Measurements from ENCODE around the gene SCN4A. TPM values are rescaled to one million over a fixed set of nuclear protein-coding genes. Genes with fewer than 3 reads are reported as not detected.
A peak's percentile ranks its signal among the peaks of the same experiment; 100 is the strongest.

SCN4A gene
- total RNA-seq, 1 donor from 2014 or later = 0.14 TPM

DNA sequence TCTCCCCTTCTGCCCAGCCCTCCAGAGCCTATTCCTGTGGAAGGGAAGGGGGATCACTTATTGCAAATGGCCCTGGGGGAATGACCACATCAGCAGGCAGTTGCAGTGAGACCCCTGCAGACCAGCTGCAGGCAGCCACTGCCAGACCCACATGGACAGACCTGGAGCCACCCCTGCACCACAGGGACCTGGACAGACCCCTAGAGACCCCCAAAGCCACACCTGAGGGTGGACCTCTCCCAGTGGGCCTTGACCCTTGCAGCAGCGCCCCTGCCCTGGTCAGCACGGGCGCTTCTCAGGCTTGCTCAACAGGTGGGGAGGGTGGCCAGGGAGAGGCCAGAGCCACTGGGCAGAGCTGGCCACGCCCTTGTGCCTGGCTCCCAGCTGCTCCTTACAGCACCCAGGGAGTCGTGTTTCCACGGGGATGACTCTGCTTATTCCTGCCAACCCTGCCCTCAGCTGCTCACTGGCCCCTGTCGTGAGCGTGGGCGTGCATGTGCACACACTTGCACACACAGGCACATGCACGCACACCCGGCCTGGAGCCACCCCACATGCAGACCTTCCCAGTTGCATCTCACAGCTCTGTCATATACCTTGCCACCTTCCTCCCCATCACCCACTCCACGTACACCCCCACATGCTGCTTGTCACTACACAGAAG lies 1.3 kb upstream of the SCN4A start:
- no peak for DNase-seq (ENCODE audit: low spot score)
- intact Hi-C loops (cut with micrococcal nuclease) = no loop called here
- H3K27me3 Mint-ChIP-seq (ENCODE audit: low read depth) = no peaks in the 10 kb centered on the region
- H3K4me3 Mint-ChIP-seq (ENCODE audit: low read depth) = no peak overlapping the region
- no peaks in the 10 kb centered on the region for H3K9me3 Mint-ChIP-seq
- no peak overlapping the region for H3K27ac Mint-ChIP-seq
- peaks cover 15% of the 10 kb centered on the region for H3K4me1 Mint-ChIP-seq (ENCODE audit: low read depth)
- no peaks in the 10 kb centered on the region for H3K36me3 Mint-ChIP-seq (ENCODE audit: low read depth)

DNA sequence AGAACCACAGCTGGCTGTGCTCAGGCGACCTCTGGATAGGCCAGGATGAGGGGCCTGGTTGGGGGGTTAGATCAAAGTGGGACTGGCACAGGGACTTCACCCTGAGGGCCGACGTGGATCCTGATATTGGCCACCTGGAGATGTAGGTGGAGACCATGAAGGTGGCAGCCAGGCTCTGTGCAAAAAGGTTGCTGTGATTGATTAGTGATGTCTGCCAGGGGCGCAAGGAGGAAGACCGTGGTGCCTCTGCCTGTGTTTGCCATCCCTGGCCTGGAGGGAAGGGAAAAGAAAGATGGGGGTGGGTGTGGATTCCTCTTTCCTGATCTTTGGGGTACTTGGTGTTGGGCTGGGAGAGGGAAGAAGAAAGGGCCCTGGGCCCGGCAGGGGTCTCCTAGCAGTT lies 529 bp upstream of the SCN4A start:
- intact Hi-C loops (cut with micrococcal nuclease) = no loop called here
- no peak for DNase-seq (ENCODE audit: low spot score)
- Mint-ChIP-seq H3K27ac (no peak overlapping the region), H3K4me1 (ENCODE audit: low read depth) (peaks cover 15% of the 10 kb centered on the region), H3K27me3 (ENCODE audit: low read depth) (no peaks in the 10 kb centered on the region), H3K4me3 (ENCODE audit: low read depth) (no peak overlapping the region), H3K36me3 (ENCODE audit: low read depth) (no peaks in the 10 kb centered on the region), H3K9me3 (no peaks in the 10 kb centered on the region)

DNA sequence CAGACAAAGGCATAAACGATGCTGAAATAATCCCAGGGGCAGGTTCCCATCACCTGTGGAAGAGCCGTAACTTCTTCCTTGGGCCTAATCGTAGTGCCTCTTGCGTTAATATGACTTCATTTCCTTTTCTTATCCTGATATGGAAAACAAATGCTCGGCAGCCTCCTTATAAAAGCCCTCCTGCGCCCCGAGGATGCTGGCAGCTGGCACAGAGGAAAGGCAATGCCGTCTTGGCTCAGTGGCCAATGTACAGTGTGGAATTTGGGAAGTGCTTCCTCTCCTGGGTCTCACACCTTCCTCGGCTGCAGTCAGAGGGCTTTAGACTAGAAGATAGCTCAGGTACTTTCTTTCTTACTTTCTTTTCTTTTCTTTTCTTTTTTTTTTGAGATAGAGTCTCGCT lies 3.4 kb downstream of the SCN4A start:
- Mint-ChIP-seq H3K4me3 (ENCODE audit: low read depth) (no peak overlapping the region), H3K9me3 (no peaks in the 10 kb centered on the region), H3K27me3 (ENCODE audit: low read depth) (no peaks in the 10 kb centered on the region), H3K36me3 (ENCODE audit: low read depth) (no peaks in the 10 kb centered on the region), H3K27ac (no peak overlapping the region), H3K4me1 (ENCODE audit: low read depth) (peaks cover 7% of the 10 kb centered on the region)
- intact Hi-C loops (cut with micrococcal nuclease) = no loop called here
- no peak for DNase-seq (ENCODE audit: low spot score)

DNA sequence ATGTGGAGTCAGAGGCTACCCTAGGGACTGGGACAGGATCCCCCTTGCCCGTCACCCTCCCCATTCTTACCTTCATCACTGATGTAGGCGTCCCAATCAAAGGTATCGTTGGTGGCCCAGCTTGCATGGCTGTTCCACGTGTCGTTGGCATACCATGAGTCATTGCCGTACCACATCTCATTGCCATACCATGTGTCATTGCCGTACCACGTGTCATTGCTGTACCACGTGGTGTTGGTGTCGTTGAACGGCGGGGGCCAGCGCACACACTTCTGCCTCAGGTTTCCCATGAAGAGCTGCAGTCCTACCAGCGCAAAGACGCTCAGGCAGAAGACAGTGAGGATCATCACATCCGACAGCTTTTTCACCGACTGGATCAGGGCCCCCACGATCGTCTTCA lies 4.8 kb downstream of the SCN4A start:
- no peaks in the 10 kb centered on the region for H3K36me3 Mint-ChIP-seq (ENCODE audit: low read depth)
- H3K27ac Mint-ChIP-seq = no peak overlapping the region
- DNase-seq (ENCODE audit: low spot score) = no peak
- intact Hi-C loops (cut with micrococcal nuclease) = no loop called here
- H3K4me3 Mint-ChIP-seq (ENCODE audit: low read depth) = no peak overlapping the region
- peaks cover 7% of the 10 kb centered on the region for H3K4me1 Mint-ChIP-seq (ENCODE audit: low read depth)
- H3K9me3 Mint-ChIP-seq = no peaks in the 10 kb centered on the region
- H3K27me3 Mint-ChIP-seq (ENCODE audit: low read depth) = no peaks in the 10 kb centered on the region

DNA sequence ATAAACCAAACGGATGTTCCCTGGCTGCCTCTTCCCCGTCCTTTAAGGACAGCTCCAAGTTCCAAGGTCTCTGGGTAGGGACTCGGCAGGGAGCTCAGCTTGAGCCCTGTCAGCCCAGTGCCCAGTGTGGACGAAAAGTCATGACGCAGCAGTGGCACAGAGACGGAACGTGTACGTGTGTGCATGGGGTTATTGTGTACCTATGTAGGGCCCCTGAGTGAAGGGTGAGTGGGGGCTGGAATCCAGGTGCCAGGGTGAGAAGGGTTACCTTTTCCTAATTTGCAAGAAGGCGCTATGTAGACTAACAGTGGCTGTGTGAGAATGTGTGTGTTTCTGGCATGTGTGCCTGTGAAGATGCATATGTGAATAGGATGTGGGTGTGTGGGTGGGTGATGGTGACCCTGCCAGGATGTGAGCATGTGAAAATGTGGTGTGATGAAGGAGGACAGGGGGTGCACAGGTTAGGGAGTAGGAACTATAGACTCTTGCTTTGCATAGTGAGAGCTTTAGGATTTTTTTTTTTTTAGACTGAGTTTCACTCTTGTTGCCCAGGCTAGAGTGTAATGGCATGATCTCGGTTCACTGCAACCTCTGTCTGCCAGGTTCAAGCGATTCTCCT lies 6.0 kb downstream of the SCN4A start:
- Mint-ChIP-seq H3K9me3 (no peaks in the 10 kb centered on the region), H3K27ac (no peak overlapping the region), H3K36me3 (ENCODE audit: low read depth) (no peaks in the 10 kb centered on the region), H3K27me3 (ENCODE audit: low read depth) (no peaks in the 10 kb centered on the region), H3K4me3 (ENCODE audit: low read depth) (no peak overlapping the region), H3K4me1 (ENCODE audit: low read depth) (peaks cover 7% of the 10 kb centered on the region)
- intact Hi-C loops (cut with micrococcal nuclease) = no loop called here
- DNase-seq (ENCODE audit: low spot score) = no peak

DNA sequence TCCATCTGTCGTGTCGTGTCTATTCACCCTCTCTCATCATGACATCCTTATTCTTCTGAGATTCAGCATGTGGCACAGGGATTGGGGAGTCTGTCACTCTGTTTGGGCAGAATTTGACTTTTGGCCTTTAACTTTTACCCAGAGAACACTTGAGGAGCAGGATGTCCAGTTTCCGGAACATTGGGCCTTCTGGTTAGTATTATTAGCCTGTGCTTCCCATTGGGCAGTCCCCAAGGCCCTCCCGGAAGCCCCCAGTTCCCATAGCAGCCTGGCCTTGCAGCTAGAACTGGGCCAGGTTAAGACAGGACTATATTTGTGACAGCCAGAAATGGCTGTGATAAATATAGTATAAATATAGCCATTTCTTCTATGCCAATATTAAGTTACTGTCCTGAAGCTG lies 9.6 kb downstream of the SCN4A start:
- H3K27me3 Mint-ChIP-seq (ENCODE audit: low read depth) = no peaks in the 10 kb centered on the region
- intact Hi-C loops (cut with micrococcal nuclease) = no loop called here

DNA sequence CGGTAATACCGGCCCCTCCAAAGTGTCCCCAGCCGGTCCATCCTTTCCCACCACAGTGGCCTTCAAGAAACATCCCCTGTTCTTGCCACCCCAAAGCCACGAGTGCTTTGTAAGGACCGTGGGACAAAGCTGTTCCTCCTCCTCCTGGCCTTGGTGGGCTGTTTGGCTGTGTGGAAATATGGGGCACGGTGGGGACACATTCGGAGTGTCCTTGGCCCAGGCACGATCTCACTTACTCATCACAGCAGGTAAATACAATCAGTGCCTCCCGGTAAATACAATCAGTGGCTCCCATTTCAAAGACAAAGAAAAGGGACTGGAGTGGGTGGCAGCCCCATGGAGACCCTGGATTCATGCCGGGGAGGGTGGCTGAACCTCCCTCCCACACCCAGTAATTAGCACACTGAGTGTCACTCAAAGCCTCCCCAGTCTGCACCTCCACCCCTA lies 10.4 kb downstream of the SCN4A start:
- DNase-seq (ENCODE audit: low spot score) = no peak
- intact Hi-C loops (cut with micrococcal nuclease) = no loop called here
- Mint-ChIP-seq H3K4me3 (ENCODE audit: low read depth) (no peak overlapping the region), H3K9me3 (no peaks in the 10 kb centered on the region), H3K27ac (no peak overlapping the region), H3K27me3 (ENCODE audit: low read depth) (no peaks in the 10 kb centered on the region), H3K36me3 (ENCODE audit: low read depth) (no peaks in the 10 kb centered on the region), H3K4me1 (ENCODE audit: low read depth) (peaks cover 11% of the 10 kb centered on the region)

More for the DNA sequence above, 9.6 kb downstream of the SCN4A start:
- no peaks in the 10 kb centered on the region for H3K36me3 Mint-ChIP-seq (ENCODE audit: low read depth)
- no peak for DNase-seq (ENCODE audit: low spot score)
- no peak overlapping the region for H3K27ac Mint-ChIP-seq
- H3K9me3 Mint-ChIP-seq = no peaks in the 10 kb centered on the region
- H3K4me1 Mint-ChIP-seq (ENCODE audit: low read depth) = peaks cover 12% of the 10 kb centered on the region
- H3K4me3 Mint-ChIP-seq (ENCODE audit: low read depth) = no peak overlapping the region

DNA sequence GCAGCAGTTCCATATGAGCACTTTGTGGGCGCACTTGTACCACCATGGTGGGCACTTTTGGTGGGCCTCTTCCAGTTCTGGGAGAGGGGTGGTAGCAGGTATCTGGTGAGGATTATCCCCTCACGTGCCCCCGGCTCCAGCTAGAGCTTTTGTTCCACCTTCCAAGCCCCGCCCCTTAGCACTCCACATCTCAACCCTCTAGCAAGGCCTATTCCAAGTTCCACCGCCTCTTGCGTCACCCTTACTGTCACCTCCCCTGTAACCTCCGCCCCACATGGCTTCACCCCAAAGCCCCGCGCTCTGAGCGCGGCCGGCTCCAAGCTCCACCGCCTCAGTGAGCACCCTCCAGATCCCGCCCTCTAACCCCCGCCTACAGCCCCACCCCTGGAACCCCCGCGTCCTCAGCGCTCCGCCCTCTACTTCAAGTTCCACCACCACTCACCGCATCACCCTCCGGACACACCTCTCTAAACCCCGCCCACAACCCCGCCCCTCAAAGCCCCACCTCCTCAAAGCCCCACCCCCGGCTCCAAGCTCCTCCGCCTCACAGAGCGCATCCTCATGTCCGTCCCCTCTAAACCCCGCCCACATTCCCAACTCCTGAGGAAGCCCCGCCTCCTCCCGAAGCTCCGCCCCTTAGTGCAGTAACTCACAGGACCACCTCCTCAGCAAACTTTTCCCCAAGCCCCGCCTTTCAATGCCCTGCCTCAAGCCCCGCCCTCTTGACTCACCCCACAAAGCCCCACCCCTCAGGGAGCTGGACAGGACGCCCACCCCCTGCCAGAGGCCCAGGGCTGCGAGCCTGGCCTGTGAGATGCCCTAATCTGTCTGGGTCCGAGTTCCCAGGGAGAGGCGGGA lies 11.1 kb downstream of the SCN4A start:
- Mint-ChIP-seq H3K27me3 (ENCODE audit: low read depth) (no peaks in the 10 kb centered on the region), H3K4me3 (ENCODE audit: low read depth) (peak overlapping the region; percentile 39), H3K36me3 (ENCODE audit: low read depth) (no peaks in the 10 kb centered on the region), H3K27ac (no peak overlapping the region), H3K9me3 (no peaks in the 10 kb centered on the region), H3K4me1 (ENCODE audit: low read depth) (peaks cover 6% of the 10 kb centered on the region)
- peak; percentile 41 for DNase-seq (ENCODE audit: low spot score)
- intact Hi-C loops (cut with micrococcal nuclease) = no loop called here

DNA sequence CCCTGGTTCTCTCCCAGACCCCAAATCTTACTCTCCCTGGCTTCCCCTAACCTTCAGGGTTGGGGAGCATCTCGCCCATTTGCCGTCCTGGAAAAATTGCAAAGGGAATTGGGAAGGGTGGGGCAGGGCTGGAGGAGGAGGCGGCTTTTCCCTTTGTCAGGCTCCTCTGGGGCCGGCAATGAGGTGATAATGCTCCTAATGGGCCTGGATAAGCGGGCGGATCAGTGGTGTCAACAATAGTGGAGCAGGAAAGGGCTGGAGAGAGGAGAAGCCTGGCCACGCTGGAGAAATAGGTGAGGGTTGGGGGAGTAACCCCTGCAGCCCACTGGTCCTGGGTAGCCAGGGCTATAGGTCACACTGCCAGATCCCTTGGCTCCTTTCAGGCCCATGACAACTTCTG lies 12.3 kb downstream of the SCN4A start:
- no peaks in the 10 kb centered on the region for H3K36me3 Mint-ChIP-seq (ENCODE audit: low read depth)
- H3K9me3 Mint-ChIP-seq = no peaks in the 10 kb centered on the region
- intact Hi-C loops (cut with micrococcal nuclease) = no loop called here
- H3K4me1 Mint-ChIP-seq (ENCODE audit: low read depth) = peaks cover 5% of the 10 kb centered on the region
- H3K27ac Mint-ChIP-seq = no peak overlapping the region
- no peak for DNase-seq (ENCODE audit: low spot score)
- no peak overlapping the region for H3K4me3 Mint-ChIP-seq (ENCODE audit: low read depth)
- H3K27me3 Mint-ChIP-seq (ENCODE audit: low read depth) = no peaks in the 10 kb centered on the region

DNA sequence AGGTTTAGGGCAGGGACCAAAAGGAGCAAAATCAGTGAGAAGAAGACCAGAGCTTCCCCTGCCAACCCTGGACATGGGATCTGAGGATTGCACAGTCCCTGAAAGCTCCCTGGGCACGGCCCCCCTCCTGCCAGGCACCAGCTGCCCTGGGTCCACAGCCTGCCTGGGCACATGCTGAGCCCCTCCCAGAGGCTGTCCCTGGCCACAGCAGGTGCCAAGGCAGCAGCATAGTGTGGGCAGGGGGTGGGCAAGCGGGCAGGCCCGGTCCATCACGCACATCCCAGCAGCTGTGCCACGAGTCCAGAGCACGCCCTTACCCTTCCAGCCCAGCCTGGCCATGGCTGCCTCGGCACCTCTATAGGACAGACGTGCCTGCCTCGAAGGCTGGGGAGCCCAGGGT lies 12.7 kb downstream of the SCN4A start:
- Mint-ChIP-seq H3K4me1 (ENCODE audit: low read depth) (peaks cover 7% of the 10 kb centered on the region), H3K36me3 (ENCODE audit: low read depth) (no peaks in the 10 kb centered on the region), H3K27me3 (ENCODE audit: low read depth) (no peaks in the 10 kb centered on the region), H3K9me3 (no peaks in the 10 kb centered on the region), H3K27ac (no peak overlapping the region), H3K4me3 (ENCODE audit: low read depth) (no peak overlapping the region)
- no peak for DNase-seq (ENCODE audit: low spot score)
- intact Hi-C loops (cut with micrococcal nuclease) = no loop called here

DNA sequence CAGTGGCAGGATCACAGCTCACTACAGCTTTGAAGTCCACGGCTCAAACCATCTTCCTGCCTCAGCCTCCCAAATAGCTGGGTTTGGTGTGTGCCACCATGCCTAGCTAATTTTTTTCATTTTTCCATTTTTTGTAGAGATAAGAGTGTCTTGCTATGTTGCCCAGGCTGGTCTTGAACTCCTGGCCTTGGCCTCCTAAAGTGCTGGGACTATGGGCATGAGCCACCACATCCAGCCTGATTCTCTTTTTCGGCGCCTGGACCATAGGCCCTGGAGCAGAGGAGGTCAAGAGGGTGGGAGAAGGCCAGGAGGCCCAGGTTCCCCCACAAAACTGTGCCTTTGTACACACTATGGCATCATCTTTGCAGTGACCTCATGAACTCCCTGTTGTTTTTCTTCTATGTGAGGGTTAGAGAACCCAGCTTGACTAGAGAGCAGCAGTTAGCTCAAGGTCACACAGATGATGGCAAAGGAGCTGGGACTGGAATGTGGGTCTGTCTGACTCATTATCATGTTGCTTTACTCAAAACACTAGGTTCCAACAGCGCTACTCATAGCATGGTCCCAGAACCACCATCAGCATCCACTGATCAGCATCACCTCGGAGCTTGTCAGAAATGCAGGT lies 16.3 kb downstream of the SCN4A start:
- Mint-ChIP-seq H3K27me3 (ENCODE audit: low read depth) (no peaks in the 10 kb centered on the region), H3K36me3 (ENCODE audit: low read depth) (no peaks in the 10 kb centered on the region), H3K4me3 (ENCODE audit: low read depth) (no peak overlapping the region), H3K27ac (no peak overlapping the region), H3K9me3 (no peaks in the 10 kb centered on the region), H3K4me1 (ENCODE audit: low read depth) (peaks cover 15% of the 10 kb centered on the region)
- no peak for DNase-seq (ENCODE audit: low spot score)
- intact Hi-C loops (cut with micrococcal nuclease) = no loop called here

DNA sequence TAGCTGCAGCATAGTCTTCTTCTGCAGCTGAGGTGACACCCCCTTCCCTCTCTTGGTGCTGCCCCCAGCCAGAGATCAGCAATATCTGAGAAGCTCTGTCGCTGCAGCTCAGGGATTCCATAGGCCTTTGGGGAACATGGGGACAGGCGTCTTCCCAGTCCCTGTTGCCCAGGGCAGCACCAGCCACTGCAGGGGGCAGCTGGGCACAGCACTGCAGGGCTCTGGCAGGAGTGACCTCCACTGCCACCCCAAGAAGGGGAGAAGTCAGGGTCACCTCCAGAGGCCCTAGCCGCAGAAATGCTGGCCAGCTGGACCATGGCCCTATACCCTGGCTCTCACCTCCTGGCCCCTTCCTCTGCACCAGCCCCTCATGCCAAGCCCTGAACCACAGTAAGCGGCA lies 16.9 kb downstream of the SCN4A start:
- intact Hi-C loops (cut with micrococcal nuclease) = no loop called here
- no peaks in the 10 kb centered on the region for H3K36me3 Mint-ChIP-seq (ENCODE audit: low read depth)
- no peaks in the 10 kb centered on the region for H3K9me3 Mint-ChIP-seq
- H3K27ac Mint-ChIP-seq = no peak overlapping the region
- H3K4me1 Mint-ChIP-seq (ENCODE audit: low read depth) = peaks cover 13% of the 10 kb centered on the region
- no peak for DNase-seq (ENCODE audit: low spot score)
- no peaks in the 10 kb centered on the region for H3K27me3 Mint-ChIP-seq (ENCODE audit: low read depth)
- no peak overlapping the region for H3K4me3 Mint-ChIP-seq (ENCODE audit: low read depth)

DNA sequence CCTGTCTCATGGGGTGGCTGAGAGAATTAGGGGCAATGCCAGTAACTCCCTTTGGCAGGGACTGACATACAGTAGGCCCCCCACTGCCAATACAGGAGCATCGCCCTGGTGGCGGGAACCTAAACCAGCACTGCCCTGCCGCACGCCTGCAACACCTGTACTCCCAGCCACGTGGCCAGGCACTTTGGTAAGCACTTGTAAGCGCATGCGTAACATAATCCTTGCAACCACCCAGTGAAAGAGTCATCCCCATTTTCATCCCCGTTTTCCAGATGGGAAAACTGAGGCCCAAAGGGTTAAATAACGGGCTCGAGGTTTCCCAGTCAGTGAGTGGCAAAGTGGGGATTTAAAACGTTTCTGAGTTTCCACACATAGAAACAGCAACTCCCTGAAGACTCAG lies 17.5 kb downstream of the SCN4A start:
- H3K4me3 Mint-ChIP-seq (ENCODE audit: low read depth) = no peak overlapping the region
- peaks cover 13% of the 10 kb centered on the region for H3K4me1 Mint-ChIP-seq (ENCODE audit: low read depth)
- H3K27me3 Mint-ChIP-seq (ENCODE audit: low read depth) = no peaks in the 10 kb centered on the region
- H3K27ac Mint-ChIP-seq = no peak overlapping the region
- H3K9me3 Mint-ChIP-seq = no peaks in the 10 kb centered on the region
- DNase-seq (ENCODE audit: low spot score) = no peak
- intact Hi-C loops (cut with micrococcal nuclease) = no loop called here
- no peaks in the 10 kb centered on the region for H3K36me3 Mint-ChIP-seq (ENCODE audit: low read depth)
